Measurements from ENCODE around the gene DSCAML1.

DSCAML1 gene

GRCh38 chr11:117551761-117552343, 245.2 kb downstream of the DSCAML1 start:
- Histone ChIP-seq H3K36me3 (no peaks in the 10 kb centered on the region), H3K27me3 (ENCODE audit: insufficient read depth, low read depth, severe bottlenecking) (no peaks in the 10 kb centered on the region), H3K27ac (no peak overlapping the region), H3K9me3 (ENCODE audit: severe bottlenecking) (no peaks in the 10 kb centered on the region), H3K4me3 (ENCODE audit: low read depth, low read length) (no peak overlapping the region)
- no peak for DNase-seq
- TF ChIP-seq CTCF (IDR thresholded peaks at IDR 0.05; ENCODE audit: low read depth, low read length) = no peak

GRCh38 chr11:117550466-117550865, 246.6 kb downstream of the DSCAML1 start:
- no peak for TF ChIP-seq CTCF (IDR thresholded peaks at IDR 0.05; ENCODE audit: low read depth, low read length)
- Histone ChIP-seq H3K36me3 (no peaks in the 10 kb centered on the region), H3K9me3 (ENCODE audit: severe bottlenecking) (no peaks in the 10 kb centered on the region), H3K27me3 (ENCODE audit: insufficient read depth, low read depth, severe bottlenecking) (no peaks in the 10 kb centered on the region), H3K27ac (no peak overlapping the region), H3K4me3 (ENCODE audit: low read depth, low read length) (no peak overlapping the region)
- DNase-seq = no peak

GRCh38 chr11:117549417-117549816, 247.6 kb downstream of the DSCAML1 start:
- no peak for DNase-seq
- Histone ChIP-seq H3K36me3 (no peaks in the 10 kb centered on the region), H3K4me3 (ENCODE audit: low read depth, low read length) (no peak overlapping the region), H3K27ac (no peak overlapping the region), H3K9me3 (ENCODE audit: severe bottlenecking) (no peaks in the 10 kb centered on the region), H3K27me3 (ENCODE audit: insufficient read depth, low read depth, severe bottlenecking) (no peaks in the 10 kb centered on the region)
- no peak for TF ChIP-seq CTCF (IDR thresholded peaks at IDR 0.05; ENCODE audit: low read depth, low read length)

- no peak for TF ChIP-seq CTCF (IDR thresholded peaks at IDR 0.05; ENCODE audit: low read depth, low read length)
- no peaks in the 10 kb centered on the region for H3K9me3 ChIP-seq (ENCODE audit: severe bottlenecking)
- H3K27ac ChIP-seq = no peak overlapping the region
- no peak overlapping the region for H3K4me3 ChIP-seq (ENCODE audit: low read depth, low read length)
- H3K27me3 ChIP-seq (ENCODE audit: insufficient read depth, low read depth, severe bottlenecking) = no peaks in the 10 kb centered on the region
- no peaks in the 10 kb centered on the region for H3K36me3 ChIP-seq
- no peak for DNase-seq
Observed at GRCh38 chr11:117548876-117549275, 248.1 kb downstream of the DSCAML1 start.

GRCh38 chr11:117547946-117548345, 249.1 kb downstream of the DSCAML1 start:
- no peaks in the 10 kb centered on the region for H3K27me3 ChIP-seq (ENCODE audit: insufficient read depth, low read depth, severe bottlenecking)
- no peaks in the 10 kb centered on the region for H3K9me3 ChIP-seq (ENCODE audit: severe bottlenecking)
- no peak overlapping the region for H3K4me3 ChIP-seq (ENCODE audit: low read depth, low read length)
- H3K36me3 ChIP-seq = no peaks in the 10 kb centered on the region
- DNase-seq = no peak
- TF ChIP-seq CTCF (IDR thresholded peaks at IDR 0.05; ENCODE audit: low read depth, low read length) = no peak
- no peak overlapping the region for H3K27ac ChIP-seq

- H3K27me3 ChIP-seq (ENCODE audit: insufficient read depth, low read depth, severe bottlenecking) = no peaks in the 10 kb centered on the region
- DNase-seq = no peak
- no peaks in the 10 kb centered on the region for H3K9me3 ChIP-seq (ENCODE audit: severe bottlenecking)
- no peak for TF ChIP-seq CTCF (IDR thresholded peaks at IDR 0.05; ENCODE audit: low read depth, low read length)
- H3K4me3 ChIP-seq (ENCODE audit: low read depth, low read length) = no peak overlapping the region
- no peaks in the 10 kb centered on the region for H3K36me3 ChIP-seq
- H3K27ac ChIP-seq = no peak overlapping the region
Observed at GRCh38 chr11:117547195-117547850, 249.7 kb downstream of the DSCAML1 start.

Measured in WERI-Rb-1 (cell line).